ENCODE measurements around the gene TMEM119.
"Not testable (repeated sequence)": the region's sequence is repeated elsewhere in the genome, so short reads cannot be mapped to it uniquely, and the experiment has no call there.

The TMEM119 gene

DNA sequence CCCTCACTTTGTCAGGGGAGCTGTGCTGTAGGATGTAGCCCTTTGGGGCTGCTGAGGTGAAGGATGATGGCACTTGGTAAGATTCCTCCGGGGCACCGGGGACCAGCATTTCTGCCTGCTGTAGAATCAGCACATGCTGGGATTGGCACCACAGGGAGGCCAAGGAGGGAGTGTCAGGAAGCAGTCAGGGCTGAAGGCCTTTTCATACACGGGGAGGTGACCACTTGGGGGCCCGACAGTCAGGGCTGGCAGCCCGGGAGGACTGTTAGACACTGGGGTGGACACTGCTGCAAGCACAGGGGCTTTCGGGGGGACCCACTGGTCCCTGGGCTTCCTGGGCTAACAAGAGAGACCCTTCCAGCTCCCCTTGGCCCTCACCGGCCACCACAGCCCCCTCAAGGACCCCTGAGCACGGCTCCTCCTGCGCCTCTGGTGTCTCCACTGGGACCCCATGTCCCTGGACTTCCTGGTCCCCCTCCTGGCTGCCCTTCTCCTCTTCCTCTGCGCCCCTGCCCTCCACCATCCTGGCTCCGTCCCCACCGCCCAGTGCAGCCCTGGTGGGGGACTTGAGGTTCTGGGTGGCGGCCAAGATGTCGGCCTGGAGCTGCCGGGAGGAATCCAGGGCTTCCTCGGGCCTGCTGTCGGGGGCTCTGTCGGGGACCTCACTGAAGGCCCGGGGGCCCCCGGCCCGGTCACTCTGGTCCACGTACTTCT lies 6.5 kb downstream of the TMEM119 start:
- ATAC-seq (no peak), DNase-seq (no peak)
- Mint-ChIP-seq H3K4me1 (no peaks in the 10 kb centered on the region), H3K27ac (no peak overlapping the region), H3K27me3 (no peaks in the 10 kb centered on the region), H3K9me3 (no peaks in the 10 kb centered on the region), H3K4me3 (no peak overlapping the region), H3K36me3 (ENCODE audit: low read depth) (no peaks in the 10 kb centered on the region)

DNA sequence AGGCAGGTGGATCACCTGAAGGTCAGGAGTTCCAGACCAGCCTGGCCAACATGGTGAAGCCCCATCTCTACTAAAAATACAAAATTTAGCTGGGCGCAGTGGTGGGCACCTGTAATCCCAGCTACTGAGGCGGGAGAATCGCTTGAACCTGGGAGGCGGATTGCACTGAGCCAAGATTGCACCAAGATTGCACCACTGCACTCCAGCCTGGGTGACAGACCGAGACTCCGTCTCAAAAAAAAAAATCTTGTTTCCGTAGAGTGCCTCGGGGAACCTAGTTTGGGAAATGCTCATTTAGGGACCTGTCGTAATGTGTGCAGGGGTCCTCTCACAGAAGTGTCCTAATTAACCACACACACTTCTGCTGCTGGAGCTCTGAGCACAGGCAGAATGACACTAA lies 7.4 kb downstream of the TMEM119 start:
- not testable (repeated sequence) for H3K27ac Mint-ChIP-seq; ATAC-seq; DNase-seq; H3K4me1 Mint-ChIP-seq; H3K9me3 Mint-ChIP-seq; H3K27me3 Mint-ChIP-seq; H3K36me3 Mint-ChIP-seq (ENCODE audit: low read depth); H3K4me3 Mint-ChIP-seq

DNA sequence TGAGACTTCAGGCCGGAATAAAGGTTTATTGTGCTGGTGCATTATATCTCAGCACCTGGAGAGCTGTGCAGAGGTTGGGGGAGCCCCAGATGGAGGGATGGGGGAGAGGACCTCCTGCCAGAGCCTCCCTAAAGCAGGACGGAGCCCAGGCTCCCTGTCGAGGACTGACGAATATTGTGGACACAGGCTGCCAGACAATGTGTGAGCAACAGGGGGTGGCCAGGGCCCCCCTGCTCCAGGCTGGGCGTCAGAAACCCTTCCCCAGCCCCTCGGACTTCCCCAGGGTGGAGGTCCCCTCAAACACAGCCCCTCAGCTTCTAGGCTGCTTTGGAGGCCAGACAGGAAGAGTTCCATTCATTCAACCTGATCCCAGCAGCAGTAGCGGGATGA lies 8.0 kb downstream of the TMEM119 start:
- Mint-ChIP-seq H3K27me3 (peaks cover under 1% of the 10 kb centered on the region), H3K27ac (no peak overlapping the region), H3K36me3 (ENCODE audit: low read depth) (no peaks in the 10 kb centered on the region), H3K4me1 (no peaks in the 10 kb centered on the region), H3K4me3 (no peak overlapping the region), H3K9me3 (no peaks in the 10 kb centered on the region)
- no peak for DNase-seq
- ATAC-seq = no peak

DNA sequence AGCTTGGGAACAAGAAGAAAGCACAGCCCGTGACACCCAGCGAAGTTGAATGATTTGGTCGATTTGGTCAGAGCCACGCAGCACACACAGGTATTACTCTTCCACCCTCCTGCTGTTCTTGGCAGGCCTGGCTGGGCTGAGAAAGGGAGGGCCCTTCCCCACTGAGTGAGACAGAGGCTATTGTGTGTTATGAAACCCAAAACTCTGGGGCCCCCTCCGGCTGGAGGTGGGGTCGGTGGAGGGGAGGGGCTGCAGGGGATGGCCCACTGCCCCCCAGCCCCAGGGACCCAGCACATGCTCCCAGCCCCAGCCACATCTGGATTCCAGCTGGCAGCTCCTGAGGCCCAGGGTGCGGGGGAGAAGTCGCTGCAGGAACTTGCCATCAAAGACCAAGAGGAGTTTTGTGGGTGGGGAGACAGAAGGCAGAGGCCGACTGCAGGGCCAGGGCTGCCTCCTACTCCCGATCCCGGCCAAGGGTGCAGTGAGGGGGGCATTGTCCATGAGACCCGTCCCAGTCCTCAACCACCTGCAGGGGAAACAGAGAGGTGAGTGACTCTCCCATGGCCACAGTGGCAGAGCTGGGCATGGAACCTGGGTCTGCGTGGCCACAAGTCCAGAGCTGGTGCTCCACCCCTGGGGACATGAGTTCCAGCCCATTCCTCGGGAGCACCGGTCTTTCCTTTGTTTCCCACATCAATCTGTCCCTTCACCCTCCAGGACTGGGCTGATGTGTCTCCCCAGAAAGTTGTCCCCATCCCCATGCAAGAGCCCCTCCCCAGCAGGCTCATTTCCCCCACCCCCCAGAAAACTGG lies 8.7 kb downstream of the TMEM119 start:
- Mint-ChIP-seq H3K36me3 (ENCODE audit: low read depth) (no peaks in the 10 kb centered on the region), H3K4me1 (no peaks in the 10 kb centered on the region), H3K27me3 (peaks cover 4% of the 10 kb centered on the region), H3K4me3 (no peak overlapping the region), H3K9me3 (no peaks in the 10 kb centered on the region), H3K27ac (no peak overlapping the region)
- DNase-seq = no peak
- no peak for ATAC-seq

DNA sequence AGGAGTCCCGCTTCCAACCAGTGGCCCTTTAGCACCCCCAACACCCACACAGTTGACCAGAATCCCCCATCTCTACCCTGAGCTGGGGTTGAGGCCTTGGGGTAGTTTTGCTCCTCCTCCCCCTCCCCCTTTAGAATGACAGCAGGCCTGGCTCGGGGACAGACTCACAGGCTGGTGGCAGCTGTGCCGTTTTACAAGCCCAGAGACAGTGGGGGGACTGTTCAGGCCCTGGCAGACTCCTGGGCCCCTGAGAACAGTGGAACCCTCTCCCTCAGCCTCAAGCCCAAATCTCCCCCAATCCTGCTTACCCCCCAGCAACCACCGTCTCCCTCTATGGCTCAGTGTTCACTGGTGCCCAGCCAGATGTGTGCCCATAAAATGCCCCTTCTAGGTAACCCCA lies 10.1 kb downstream of the TMEM119 start:
- H3K27ac Mint-ChIP-seq = no peak overlapping the region
- no peak overlapping the region for H3K4me3 Mint-ChIP-seq
- ATAC-seq (no peak), DNase-seq (no peak)
- H3K36me3 Mint-ChIP-seq (ENCODE audit: low read depth) = no peaks in the 10 kb centered on the region
- no peaks in the 10 kb centered on the region for H3K4me1 Mint-ChIP-seq
- H3K27me3 Mint-ChIP-seq = peaks cover 4% of the 10 kb centered on the region
- no peaks in the 10 kb centered on the region for H3K9me3 Mint-ChIP-seq

DNA sequence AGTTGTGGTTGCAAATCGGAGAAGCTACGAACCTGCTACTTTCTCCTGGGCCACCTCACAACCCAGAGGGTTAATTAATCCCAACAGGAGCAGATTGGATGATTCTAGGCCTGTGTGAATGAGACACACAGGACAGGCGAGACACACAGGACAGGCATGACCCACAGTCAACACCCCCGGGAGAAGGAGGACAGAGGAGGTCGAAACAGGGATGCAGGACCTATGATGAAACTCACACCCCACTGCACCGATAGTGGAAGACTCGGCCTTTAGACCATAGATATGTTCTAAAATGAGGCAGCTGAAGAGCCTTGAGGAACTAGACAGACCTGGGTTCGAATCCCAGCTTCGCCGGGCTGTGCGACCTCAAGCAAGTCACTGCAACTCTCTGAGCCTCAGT lies 11.6 kb downstream of the TMEM119 start:
- H3K9me3 Mint-ChIP-seq = no peaks in the 10 kb centered on the region
- H3K27me3 Mint-ChIP-seq = peaks cover 4% of the 10 kb centered on the region
- DNase-seq (no peak), ATAC-seq (no peak)
- H3K36me3 Mint-ChIP-seq (ENCODE audit: low read depth) = no peaks in the 10 kb centered on the region
- H3K27ac Mint-ChIP-seq = no peak overlapping the region
- no peaks in the 10 kb centered on the region for H3K4me1 Mint-ChIP-seq
- H3K4me3 Mint-ChIP-seq = no peak overlapping the region

DNA sequence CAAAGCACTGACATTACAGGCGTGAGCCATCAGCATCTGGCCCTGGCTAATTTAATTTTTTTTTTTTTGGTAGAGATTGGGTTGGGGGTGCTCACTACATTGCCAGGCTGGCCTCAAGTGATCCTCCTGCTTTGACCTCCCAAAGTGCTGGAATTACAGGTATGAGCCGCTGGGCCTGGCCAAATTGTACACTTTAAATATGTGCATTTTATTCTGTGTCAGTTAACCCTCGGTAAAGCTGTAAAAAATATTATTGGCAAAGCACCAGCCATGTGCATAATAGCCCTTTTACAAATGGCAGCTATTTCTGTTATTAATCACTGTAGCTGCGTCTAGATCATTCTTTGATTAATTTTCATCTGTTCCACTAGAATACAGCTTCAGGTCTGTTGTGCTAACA lies 12.0 kb downstream of the TMEM119 start:
- ATAC-seq (no peak), DNase-seq (no peak)
- H3K36me3 Mint-ChIP-seq (ENCODE audit: low read depth) = no peaks in the 10 kb centered on the region
- H3K27ac Mint-ChIP-seq = no peak overlapping the region
- H3K9me3 Mint-ChIP-seq = no peaks in the 10 kb centered on the region
- no peaks in the 10 kb centered on the region for H3K4me1 Mint-ChIP-seq
- no peak overlapping the region for H3K4me3 Mint-ChIP-seq
- peaks cover 4% of the 10 kb centered on the region for H3K27me3 Mint-ChIP-seq

DNA sequence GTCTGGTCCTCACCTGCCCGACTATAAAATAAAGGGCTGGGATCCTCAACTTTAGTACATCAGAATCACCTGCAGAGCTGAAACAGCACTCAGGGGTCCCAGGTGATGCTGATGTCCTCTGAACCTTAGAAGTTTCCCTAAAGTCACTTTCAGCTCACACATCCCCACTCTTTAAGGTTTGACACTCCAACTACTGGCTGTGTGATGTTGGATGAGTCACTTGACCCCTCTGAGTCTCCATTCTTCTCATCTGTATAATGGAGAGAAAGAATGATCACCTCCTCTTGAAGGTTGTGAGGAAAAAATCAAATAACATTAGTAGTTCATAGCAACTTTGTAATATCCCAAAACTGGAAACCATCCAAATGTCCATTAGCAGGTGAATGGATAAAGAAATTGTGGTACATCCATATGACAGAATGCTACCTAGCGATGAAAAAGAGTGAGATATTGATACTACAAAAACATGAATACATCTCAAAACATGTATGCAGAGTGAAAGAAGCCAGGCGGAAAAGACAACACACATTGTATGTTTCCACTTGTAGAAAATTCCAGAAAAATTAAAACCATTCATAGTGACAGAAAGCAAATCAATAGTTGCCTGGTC lies 13.3 kb downstream of the TMEM119 start:
- peaks cover 4% of the 10 kb centered on the region for H3K27me3 Mint-ChIP-seq
- no peaks in the 10 kb centered on the region for H3K9me3 Mint-ChIP-seq
- H3K36me3 Mint-ChIP-seq (ENCODE audit: low read depth) = no peaks in the 10 kb centered on the region
- H3K4me3 Mint-ChIP-seq = no peak overlapping the region
- DNase-seq (no peak), ATAC-seq (no peak)
- H3K27ac Mint-ChIP-seq = no peak overlapping the region
- peaks cover under 1% of the 10 kb centered on the region for H3K4me1 Mint-ChIP-seq

DNA sequence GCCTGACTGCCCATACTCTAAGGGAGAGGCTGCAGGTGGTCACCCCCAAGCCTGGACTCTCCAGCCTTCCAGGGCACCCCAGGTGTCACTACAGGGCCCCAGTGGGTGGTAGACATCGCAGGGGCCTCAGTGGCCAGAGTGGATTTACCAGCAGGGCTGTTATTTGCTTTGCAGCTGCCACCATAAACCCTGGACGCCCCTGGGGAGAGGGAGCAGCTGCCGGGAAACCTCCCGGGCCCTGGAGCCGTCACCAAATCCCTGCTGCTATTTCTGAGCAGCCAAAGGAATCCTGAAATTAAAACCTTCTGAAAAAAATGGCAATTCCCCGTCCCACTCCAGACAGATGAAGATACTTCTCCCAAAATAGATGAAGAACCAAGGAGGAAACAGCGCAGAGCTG lies 13.9 kb downstream of the TMEM119 start:
- no peak for ATAC-seq
- H3K4me1 Mint-ChIP-seq = peaks cover 6% of the 10 kb centered on the region
- no peak for DNase-seq
- H3K27ac Mint-ChIP-seq = no peak overlapping the region
- peaks cover 4% of the 10 kb centered on the region for H3K27me3 Mint-ChIP-seq
- no peaks in the 10 kb centered on the region for H3K36me3 Mint-ChIP-seq (ENCODE audit: low read depth)
- peaks cover 3% of the 10 kb centered on the region for H3K9me3 Mint-ChIP-seq
- no peak overlapping the region for H3K4me3 Mint-ChIP-seq

DNA sequence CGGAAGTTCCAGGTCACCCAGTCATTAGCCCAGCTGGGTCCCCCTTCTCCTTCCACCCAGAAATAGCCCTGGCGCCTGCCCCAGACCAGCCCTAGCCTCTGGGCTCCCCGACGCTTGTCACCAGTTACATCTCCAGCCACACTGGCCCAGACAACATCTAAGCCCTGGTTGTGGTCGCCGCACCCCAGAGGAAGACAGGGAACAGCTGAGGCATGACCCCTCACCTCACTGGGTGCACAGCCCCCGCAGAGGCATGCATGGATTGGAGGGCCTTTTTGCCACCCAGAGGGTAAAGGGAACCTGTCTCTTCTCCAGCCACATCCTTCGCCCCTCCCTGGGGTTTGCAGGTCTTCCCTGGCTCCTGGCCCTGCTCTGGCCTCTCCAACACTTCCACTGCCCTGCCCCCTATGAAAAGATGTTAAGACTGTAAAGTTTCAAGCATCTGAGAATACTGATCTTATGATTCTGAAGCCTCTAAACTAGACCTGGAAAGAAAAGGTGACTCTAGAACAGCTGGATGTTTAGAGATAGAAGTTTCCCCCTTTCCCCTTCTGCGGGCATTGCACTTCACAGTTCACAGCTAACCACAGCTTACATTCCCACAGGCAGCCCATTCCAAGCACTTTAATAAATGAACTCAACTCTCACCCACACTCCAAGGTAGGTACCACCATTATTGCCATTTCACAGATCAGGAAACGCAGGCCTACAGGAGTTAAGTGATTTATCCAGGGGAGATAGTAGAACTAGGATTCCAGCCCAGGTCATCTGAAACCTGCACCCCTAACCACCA lies 14.7 kb downstream of the TMEM119 start:
- peaks cover 9% of the 10 kb centered on the region for H3K9me3 Mint-ChIP-seq
- H3K27ac Mint-ChIP-seq = no peak overlapping the region
- no peak for ATAC-seq
- H3K4me1 Mint-ChIP-seq = peaks cover 11% of the 10 kb centered on the region
- no peaks in the 10 kb centered on the region for H3K36me3 Mint-ChIP-seq (ENCODE audit: low read depth)
- peaks cover 4% of the 10 kb centered on the region for H3K27me3 Mint-ChIP-seq
- H3K4me3 Mint-ChIP-seq = no peak overlapping the region
- no peak for DNase-seq

DNA sequence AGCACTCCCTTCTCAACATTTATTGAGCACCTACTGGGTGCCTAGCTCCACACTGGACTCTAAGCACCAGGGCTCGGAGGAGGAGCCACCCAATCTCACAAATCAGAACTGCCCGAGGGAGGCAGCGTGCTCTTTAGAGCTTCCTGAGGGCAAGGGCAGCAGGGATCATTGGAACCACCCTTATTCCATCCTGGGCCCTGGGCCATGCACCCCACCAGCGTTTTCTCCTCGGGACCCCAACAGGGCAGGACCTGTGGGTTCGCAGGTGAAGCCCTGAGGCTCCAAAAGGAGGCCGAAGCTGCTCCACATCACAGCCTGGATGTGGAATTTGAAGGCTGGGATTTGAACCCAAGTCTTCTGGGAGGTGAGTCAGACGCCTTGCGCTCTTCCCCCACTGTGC lies 15.4 kb downstream of the TMEM119 start:
- H3K36me3 Mint-ChIP-seq (ENCODE audit: low read depth) = no peaks in the 10 kb centered on the region

DNA sequence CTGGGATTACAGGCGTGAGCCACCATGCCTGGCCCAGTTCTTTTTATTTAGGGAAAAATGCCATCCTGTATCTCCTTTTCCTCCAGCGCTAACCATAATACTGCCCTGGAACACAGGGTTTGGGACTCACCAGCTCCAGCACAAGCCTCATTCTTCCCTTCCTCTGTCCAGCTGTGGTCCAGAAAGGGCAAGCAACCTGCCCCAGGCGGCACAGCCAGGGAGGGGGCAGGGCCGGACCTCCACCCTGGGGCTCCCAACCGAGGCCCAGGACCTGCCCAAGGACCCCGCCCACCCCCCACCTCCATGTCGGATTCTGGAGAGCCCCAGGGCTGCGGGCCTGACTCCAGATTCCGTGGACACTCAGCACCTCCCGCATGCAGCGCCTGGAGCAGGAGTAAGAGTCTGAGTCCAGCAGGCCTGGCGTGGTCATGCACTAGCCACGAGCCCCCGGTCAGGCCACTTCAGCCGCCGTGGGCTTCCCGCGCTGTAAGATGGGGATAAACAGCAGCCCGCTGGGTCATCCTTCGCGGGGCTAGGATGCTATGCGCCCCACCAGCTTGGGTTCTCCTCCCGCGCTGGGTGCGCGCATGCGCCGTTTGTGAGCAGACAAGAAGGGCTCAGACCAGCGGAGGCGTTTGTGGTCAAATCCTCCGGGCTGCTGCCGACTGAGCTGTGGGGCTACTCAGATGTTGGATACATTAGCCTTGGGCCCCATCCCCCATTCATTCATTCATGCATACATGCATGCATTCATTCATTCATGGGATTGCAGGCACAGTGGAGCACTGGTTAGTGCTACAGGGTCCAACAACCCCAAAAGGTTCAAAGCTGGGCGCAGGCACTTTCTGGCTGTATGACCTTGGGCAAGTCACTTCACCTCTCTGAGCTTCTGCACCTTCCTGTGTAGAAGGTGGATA lies 16.3 kb downstream of the TMEM119 start:
- DNase-seq (no peak), ATAC-seq (no peak)
- H3K27ac Mint-ChIP-seq = no peak overlapping the region

More for the DNA sequence above, 15.4 kb downstream of the TMEM119 start:
- H3K4me1 Mint-ChIP-seq = peaks cover 13% of the 10 kb centered on the region
- no peak overlapping the region for H3K4me3 Mint-ChIP-seq
- peaks cover 4% of the 10 kb centered on the region for H3K27me3 Mint-ChIP-seq
- peaks cover 9% of the 10 kb centered on the region for H3K9me3 Mint-ChIP-seq
- ATAC-seq (no peak), DNase-seq (no peak)
- no peak overlapping the region for H3K27ac Mint-ChIP-seq

DNA sequence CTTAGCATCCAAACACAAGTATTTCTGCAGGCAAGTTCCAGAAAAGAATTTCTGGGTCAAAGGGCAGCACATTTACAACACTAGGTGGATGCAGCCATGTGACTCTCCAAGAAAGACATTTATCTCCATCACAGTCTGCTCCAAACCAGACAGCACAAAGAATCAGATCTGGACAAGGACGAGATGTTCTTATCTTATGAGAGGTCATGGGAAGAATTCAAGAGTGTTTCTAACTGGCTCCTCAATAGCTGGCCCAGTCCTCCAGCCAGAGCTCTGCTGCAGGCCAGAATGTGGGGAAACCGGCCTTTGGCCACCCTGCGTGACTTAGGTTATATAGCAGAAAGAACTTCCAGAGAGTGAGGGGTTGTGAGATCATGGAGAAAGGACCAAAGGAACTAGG lies 17.4 kb downstream of the TMEM119 start:
- ATAC-seq (no peak), DNase-seq (no peak)
- H3K9me3 Mint-ChIP-seq = peaks cover 9% of the 10 kb centered on the region
- H3K27ac Mint-ChIP-seq = no peak overlapping the region
- H3K27me3 Mint-ChIP-seq = peaks cover 4% of the 10 kb centered on the region
- H3K4me3 Mint-ChIP-seq = no peak overlapping the region
- H3K4me1 Mint-ChIP-seq = peaks cover 23% of the 10 kb centered on the region
- no peaks in the 10 kb centered on the region for H3K36me3 Mint-ChIP-seq (ENCODE audit: low read depth)

More for the DNA sequence above, 16.3 kb downstream of the TMEM119 start:
- H3K36me3 Mint-ChIP-seq (ENCODE audit: low read depth) = no peaks in the 10 kb centered on the region
- peaks cover 9% of the 10 kb centered on the region for H3K9me3 Mint-ChIP-seq
- peaks cover 4% of the 10 kb centered on the region for H3K27me3 Mint-ChIP-seq
- H3K4me3 Mint-ChIP-seq = no peak overlapping the region
- H3K4me1 Mint-ChIP-seq = peaks cover 17% of the 10 kb centered on the region

DNA sequence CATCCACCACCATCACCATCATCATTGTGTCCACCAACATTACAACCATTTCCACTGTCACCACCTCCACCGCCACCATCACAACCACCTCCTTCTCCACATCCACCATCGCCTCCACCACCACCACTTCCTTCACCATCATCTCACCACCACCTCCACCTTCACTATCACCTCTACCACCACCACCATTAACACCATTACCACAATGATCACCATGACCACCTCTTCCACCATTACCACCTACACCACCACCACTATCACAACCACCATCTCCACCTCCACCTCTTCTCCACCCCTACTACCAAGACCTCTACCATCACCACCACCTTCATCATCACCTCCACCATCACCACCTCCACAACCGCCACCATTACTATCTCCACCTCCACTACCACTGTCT lies 19.1 kb downstream of the TMEM119 start:
- peaks cover 33% of the 10 kb centered on the region for H3K4me1 Mint-ChIP-seq
- H3K27me3 Mint-ChIP-seq = peaks cover 3% of the 10 kb centered on the region
- ATAC-seq (no peak), DNase-seq (no peak)
- peak overlapping the region; percentile 52 for H3K27ac Mint-ChIP-seq
- peaks cover 9% of the 10 kb centered on the region for H3K9me3 Mint-ChIP-seq
- H3K36me3 Mint-ChIP-seq (ENCODE audit: low read depth) = no peaks in the 10 kb centered on the region
- H3K4me3 Mint-ChIP-seq = no peak overlapping the region
